EH (cell line): Measurements from ENCODE around the gene PTPRA.
"Not testable (repeated sequence)": the region's sequence is repeated elsewhere in the genome, so short reads cannot be mapped to it uniquely, and the experiment has no call there.

ENCODE experiments used
- DNase-seq: peaks from one replicate; pipeline ENCODE4 v3.0.0-alpha.2; 2015; ENCODE audit warnings: low read depth

Gene PTPRA

GRCh38 chr20:2888224-2888955 is 15.1 kb downstream of the PTPRA start:
- DNase-seq = no peak

GRCh38 chr20:2889209-2889608 is 15.9 kb downstream of the PTPRA start:
- no peak for DNase-seq

GRCh38 chr20:2889797-2890196 is 16.5 kb downstream of the PTPRA start:
- DNase-seq = no peak

- DNase-seq = peak; percentile 79
These were observed 17.5 kb downstream of the PTPRA start for GRCh38 chr20:2890742-2891141.

- DNase-seq = no peak
These were observed 18.1 kb downstream of the PTPRA start for GRCh38 chr20:2891343-2891742.

- DNase-seq = no peak
These were observed 19.1 kb downstream of the PTPRA start for GRCh38 chr20:2892376-2892775.

- no peak for DNase-seq
These were observed 20.9 kb downstream of the PTPRA start for GRCh38 chr20:2894221-2894620.

- not testable (repeated sequence) for DNase-seq
These were observed 21.9 kb downstream of the PTPRA start for GRCh38 chr20:2895154-2895553.

- DNase-seq = no peak
These were observed 26.0 kb downstream of the PTPRA start for GRCh38 chr20:2899243-2899642.

GRCh38 chr20:2900845-2901592 is 27.7 kb downstream of the PTPRA start:
- DNase-seq = no peak

- DNase-seq = peak; percentile 6
These were observed 29.0 kb downstream of the PTPRA start for GRCh38 chr20:2902291-2902690.

GRCh38 chr20:2902818-2903217 is 29.5 kb downstream of the PTPRA start:
- no peak for DNase-seq

- no peak for DNase-seq
These were observed 30.4 kb downstream of the PTPRA start for GRCh38 chr20:2903686-2904085.

GRCh38 chr20:2907519-2907918 is 34.2 kb downstream of the PTPRA start:
- DNase-seq = no peak

- no peak for DNase-seq
These were observed 36.7 kb downstream of the PTPRA start for GRCh38 chr20:2909953-2910352.

- no peak for DNase-seq
These were observed 37.9 kb downstream of the PTPRA start for GRCh38 chr20:2911200-2911599.

GRCh38 chr20:2914160-2914559 is 40.9 kb downstream of the PTPRA start:
- no peak for DNase-seq

GRCh38 chr20:2917266-2917665 is 44.0 kb downstream of the PTPRA start:
- no peak for DNase-seq

- DNase-seq = no peak
These were observed 45.1 kb downstream of the PTPRA start for GRCh38 chr20:2918096-2919049.

- DNase-seq = no peak
These were observed 46.4 kb downstream of the PTPRA start for GRCh38 chr20:2919518-2920245.

- DNase-seq = no peak
These were observed 47.2 kb downstream of the PTPRA start for GRCh38 chr20:2920473-2920872.

- no peak for DNase-seq
These were observed 48.2 kb downstream of the PTPRA start for GRCh38 chr20:2921506-2921905.
